PFSK-1 (cell line): ENCODE results near the gene CMTM4.

Source experiments
- FOXP2 ChIP-seq: optimal IDR thresholded peaks from 2 replicates; pipeline ENCODE3; 2011; ENCODE audit warnings: borderline replicate concordance, control low read depth, inconsistent platforms; ENCODE audit not compliant: insufficient read depth; ENCODE audit errors: extremely low read length, extremely low read depth
- POLR2AphosphoS5 ChIP-seq: IDR thresholded peaks from 2 replicates; pipeline ENCODE4 v1.6.1; 2012; ENCODE audit warnings: low read depth, mild to moderate bottlenecking, control low read depth, low read length, moderate library complexity
- SIN3A ChIP-seq: IDR thresholded peaks from 2 replicates; pipeline ENCODE4 v1.6.1; 2012; ENCODE audit warnings: mild to moderate bottlenecking, low read length, moderate library complexity, borderline replicate concordance; ENCODE audit not compliant: insufficient read depth
- TAF1 ChIP-seq: IDR thresholded peaks from 2 replicates; pipeline ENCODE4 v1.6.1; 2012; ENCODE audit warnings: low read length, control low read depth, borderline replicate concordance; ENCODE audit not compliant: insufficient read depth
- TF ChIP-seq, protein P1 (sequence below), 2 experiments: IDR thresholded peaks; 2 replicates each; pipeline versions ENCODE4 v1.6.1 to v1.8.0; 2011 to 2012; ENCODE audit warnings: low read depth in 2 of 2, low read length in 2 of 2, control low read depth in 1 of 2, inconsistent platforms in 1 of 2, mild to moderate bottlenecking in 1 of 2, moderate library complexity in 1 of 2; ENCODE audit not compliant: insufficient read depth in 1 of 2

Gene CMTM4

DNA sequence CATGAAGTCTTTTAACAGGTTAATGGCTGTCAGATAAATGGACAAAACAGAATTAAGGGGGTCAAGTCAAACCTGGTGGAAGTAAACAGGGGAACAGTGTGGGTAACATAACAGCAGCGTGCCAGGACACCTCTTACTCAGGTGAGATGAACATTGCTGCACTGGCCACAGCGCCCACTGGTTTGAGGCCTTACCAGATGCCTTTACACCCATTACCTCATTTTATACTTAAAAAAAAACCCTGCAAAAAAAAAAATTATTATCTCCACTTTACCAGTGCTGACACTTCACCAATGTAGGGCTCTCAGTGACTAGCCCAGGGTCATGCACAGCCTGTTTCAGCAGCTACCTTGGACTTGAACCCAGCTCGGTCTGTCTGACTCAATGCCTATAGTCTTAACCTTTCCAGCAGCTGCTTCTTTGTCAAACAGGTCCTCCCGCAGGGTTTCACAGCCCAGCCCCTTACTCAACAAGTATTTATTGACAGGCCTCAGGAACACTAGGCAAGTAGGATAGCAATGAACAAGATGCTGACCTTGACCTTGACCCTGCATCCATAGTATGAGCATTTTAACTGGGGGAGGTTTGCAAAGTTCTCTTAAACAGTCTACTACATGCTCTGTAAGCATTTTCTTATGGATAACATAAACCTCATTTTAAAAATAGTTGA lies 61.9 kb downstream of the CMTM4 start:
- TF ChIP-seq POLR2AphosphoS5 (no peak), TAF1 (no peak), SIN3A (no peak), FOXP2 (no peak)
- TF ChIP-seq, protein P1, sequence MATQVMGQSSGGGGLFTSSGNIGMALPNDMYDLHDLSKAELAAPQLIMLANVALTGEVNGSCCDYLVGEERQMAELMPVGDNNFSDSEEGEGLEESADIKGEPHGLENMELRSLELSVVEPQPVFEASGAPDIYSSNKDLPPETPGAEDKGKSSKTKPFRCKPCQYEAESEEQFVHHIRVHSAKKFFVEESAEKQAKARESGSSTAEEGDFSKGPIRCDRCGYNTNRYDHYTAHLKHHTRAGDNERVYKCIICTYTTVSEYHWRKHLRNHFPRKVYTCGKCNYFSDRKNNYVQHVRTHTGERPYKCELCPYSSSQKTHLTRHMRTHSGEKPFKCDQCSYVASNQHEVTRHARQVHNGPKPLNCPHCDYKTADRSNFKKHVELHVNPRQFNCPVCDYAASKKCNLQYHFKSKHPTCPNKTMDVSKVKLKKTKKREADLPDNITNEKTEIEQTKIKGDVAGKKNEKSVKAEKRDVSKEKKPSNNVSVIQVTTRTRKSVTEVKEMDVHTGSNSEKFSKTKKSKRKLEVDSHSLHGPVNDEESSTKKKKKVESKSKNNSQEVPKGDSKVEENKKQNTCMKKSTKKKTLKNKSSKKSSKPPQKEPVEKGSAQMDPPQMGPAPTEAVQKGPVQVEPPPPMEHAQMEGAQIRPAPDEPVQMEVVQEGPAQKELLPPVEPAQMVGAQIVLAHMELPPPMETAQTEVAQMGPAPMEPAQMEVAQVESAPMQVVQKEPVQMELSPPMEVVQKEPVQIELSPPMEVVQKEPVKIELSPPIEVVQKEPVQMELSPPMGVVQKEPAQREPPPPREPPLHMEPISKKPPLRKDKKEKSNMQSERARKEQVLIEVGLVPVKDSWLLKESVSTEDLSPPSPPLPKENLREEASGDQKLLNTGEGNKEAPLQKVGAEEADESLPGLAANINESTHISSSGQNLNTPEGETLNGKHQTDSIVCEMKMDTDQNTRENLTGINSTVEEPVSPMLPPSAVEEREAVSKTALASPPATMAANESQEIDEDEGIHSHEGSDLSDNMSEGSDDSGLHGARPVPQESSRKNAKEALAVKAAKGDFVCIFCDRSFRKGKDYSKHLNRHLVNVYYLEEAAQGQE (IDR thresholded peaks at IDR 0.05; ENCODE audit: insufficient read depth in 1 of 2, low read depth in 2 of 2, low read length in 2 of 2) = no peak

DNA sequence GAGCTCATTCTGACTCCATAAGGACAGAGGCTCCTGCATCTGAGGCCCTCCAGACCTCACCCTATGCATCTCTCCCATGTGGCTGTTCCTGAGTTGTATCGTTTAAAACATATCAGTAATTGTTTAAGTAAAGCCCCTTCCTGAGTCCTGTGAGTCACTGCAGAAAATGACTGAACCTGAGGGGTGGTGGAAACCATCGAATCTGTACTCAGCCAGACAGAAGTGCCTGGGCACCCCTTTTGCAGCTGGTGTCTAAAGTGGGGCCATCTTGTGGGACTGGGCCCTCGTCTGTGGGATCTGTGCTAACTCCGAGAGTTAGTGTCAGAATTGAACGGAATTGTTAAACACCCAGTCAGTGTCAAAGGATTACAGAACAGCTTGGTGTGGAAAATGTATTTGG lies 66.7 kb downstream of the CMTM4 start:
- TF ChIP-seq FOXP2 (no peak), POLR2AphosphoS5 (no peak), SIN3A (no peak), TAF1 (no peak)
- TF ChIP-seq, protein P1 (IDR thresholded peaks at IDR 0.05; ENCODE audit: insufficient read depth in 1 of 2, low read depth in 2 of 2, low read length in 2 of 2) = no peak

DNA sequence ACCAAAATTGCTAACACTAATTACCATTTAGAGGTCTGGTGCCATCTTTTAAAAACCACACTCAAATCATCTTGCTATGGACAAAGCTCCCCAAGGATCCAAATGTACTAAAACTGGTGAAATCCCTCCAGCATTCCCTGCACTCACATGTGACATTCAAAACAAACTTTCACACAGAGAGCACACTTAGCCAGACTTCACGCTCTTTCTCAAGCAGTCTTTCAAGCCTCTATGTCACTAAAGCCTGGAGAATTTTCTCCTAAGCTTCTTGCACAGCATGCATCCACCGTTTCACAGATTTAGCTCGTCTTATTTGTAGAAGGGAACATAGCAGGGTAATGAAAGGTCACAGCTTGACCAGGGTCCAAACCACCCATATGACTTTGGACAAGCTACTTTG lies 72.8 kb downstream of the CMTM4 start:
- TF ChIP-seq FOXP2 (no peak), SIN3A (no peak), TAF1 (no peak), POLR2AphosphoS5 (no peak)
- TF ChIP-seq, protein P1 (IDR thresholded peaks at IDR 0.05; ENCODE audit: insufficient read depth in 1 of 2, low read depth in 2 of 2, low read length in 2 of 2) = no peak

DNA sequence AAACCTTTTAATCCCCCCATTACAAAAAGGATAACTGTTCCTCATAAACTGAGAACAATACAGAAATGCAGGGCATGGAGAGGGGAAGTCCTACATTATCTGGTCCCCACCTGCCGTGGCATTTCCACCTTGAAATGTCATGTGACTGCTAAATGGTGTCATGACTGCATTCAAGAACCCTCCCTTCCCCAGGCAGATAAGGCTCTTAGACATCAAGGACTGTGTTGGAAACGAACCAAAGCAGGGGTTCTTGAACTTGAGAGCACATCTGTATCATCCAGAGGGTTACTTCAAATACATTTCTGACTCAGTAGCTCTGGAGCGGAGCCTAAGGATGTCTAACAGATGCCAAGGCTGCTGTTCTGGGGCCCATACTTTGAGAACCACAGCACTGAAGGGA lies 73.7 kb downstream of the CMTM4 start:
- TF ChIP-seq, protein P1 (IDR thresholded peaks at IDR 0.05; ENCODE audit: insufficient read depth in 1 of 2, low read depth in 2 of 2, low read length in 2 of 2) = no peak
- TF ChIP-seq POLR2AphosphoS5 (no peak), SIN3A (no peak), FOXP2 (no peak), TAF1 (no peak)

DNA sequence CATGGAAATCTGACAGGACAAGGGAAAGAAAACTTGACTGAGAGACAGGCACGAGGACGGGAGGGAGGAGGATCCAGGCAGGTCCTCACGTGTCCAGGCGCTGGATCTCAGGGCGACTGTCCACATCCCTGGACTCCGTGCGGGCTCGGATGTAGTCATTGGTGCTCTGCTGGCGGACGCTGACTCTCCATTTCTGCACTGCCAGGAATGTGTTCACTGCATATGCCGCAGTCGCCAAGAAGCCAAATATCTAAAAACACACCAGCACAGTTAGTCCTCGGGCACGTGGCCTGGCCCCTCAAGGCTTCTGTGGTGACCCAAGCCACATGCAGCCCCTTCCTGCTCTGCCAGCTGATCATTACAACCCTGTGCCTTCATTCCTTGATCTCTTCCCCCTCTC lies 74.6 kb downstream of the CMTM4 start:
- TF ChIP-seq, protein P1 (IDR thresholded peaks at IDR 0.05; ENCODE audit: insufficient read depth in 1 of 2, low read depth in 2 of 2, low read length in 2 of 2) = no peak
- TF ChIP-seq TAF1 (no peak), FOXP2 (no peak), SIN3A (no peak), POLR2AphosphoS5 (no peak)
